ENCODE results near the gene FOXS1. TPM values are rescaled to one million over a fixed set of nuclear protein-coding genes. Genes with fewer than 3 reads are reported as not detected.
A peak's percentile ranks its signal among the peaks of the same experiment; 100 is the strongest.

The FOXS1 gene
- total RNA-seq, 1 donor: 0.36 TPM

DNA sequence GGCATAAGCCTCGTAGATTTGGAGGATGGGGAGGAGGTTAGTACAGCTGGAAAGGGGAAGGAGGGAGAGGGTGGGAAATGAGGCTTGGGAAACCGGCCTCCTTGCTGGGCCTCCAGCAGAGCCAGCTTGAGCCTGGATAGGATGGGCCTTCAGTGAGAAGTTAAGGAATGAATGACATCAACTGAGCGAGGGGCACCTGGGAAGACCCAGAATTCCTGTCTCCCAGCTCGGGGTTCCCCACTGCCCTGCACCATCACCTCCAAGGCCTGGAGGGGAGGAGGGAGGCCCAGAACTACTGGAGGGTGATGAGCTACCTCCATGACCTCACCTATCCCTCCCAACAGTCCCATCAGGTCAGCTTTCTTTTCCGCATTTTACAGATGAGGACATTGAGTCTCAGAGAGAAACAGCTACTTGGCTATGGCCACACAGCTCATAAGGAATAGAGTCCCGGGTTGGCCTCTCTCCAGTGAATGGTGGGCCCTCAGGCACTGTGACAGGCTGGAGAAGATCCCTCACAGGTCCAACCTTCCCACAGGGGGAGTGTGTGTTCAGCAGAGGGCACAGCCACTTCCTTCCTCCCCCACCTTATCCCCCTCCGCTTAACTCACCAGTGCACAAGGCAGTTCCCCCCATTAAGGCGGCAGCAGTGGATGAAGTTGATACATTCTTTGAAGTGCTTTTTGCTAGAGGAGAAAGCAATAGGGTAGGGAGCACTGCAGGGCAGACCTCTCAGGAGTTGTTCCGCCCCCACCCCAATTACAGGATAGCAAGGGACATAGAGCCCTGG is 18.1 kb upstream of the FOXS1 start:
- no peak for TF ChIP-seq CTCF (IDR thresholded peaks at IDR 0.05; ENCODE audit: extremely low read depth, low read depth, low read length)
- no peak overlapping the region for H3K4me3 ChIP-seq (ENCODE audit: insufficient read depth, low read length)
- no peaks in the 10 kb centered on the region for H3K79me2 ChIP-seq (ENCODE audit: insufficient read depth, low read length)
- no peak overlapping the region for H3K27ac ChIP-seq (ENCODE audit: low read depth, low read length)
- no peaks in the 10 kb centered on the region for H3K36me3 ChIP-seq (ENCODE audit: insufficient read depth, low read length)
- no peak overlapping the region for H3K4me2 ChIP-seq (ENCODE audit: insufficient read depth, low read length)
- peaks cover 3% of the 10 kb centered on the region for H3K4me1 ChIP-seq (ENCODE audit: insufficient read depth, low read length)
- H4K20me1 ChIP-seq (ENCODE audit: insufficient read depth, low read length): no peaks in the 10 kb centered on the region
- DNase-seq (ENCODE audit: insufficient read length, low spot score, missing footprints): no peak
- no peak overlapping the region for H2AFZ ChIP-seq (ENCODE audit: low read length)
- peaks cover 37% of the 10 kb centered on the region for H3K27me3 ChIP-seq (ENCODE audit: insufficient read depth, low read length)
- no peaks in the 10 kb centered on the region for H3K9me3 ChIP-seq (ENCODE audit: low read depth, low read length)

DNA sequence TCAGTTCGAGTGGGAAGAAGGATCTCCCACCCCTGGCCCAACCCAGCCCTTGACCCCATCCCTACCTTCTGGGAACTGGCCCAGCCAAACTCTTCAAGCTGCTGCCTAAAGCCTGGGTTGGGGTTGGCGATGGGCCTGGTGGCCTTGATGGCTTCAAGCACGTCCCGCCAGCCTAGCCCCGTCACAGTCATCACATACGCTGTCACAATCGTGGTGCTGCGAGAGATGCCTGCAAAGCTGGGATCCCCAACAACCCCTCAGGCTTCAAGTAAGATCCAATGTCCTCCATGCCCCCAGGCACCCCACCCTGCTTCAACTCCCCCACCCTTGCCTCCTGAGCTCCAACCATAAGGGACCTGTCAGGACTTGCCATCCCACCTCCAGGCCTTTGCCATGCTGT is 17.1 kb upstream of the FOXS1 start:
- Histone ChIP-seq H3K4me3 (ENCODE audit: insufficient read depth, low read length) (no peak overlapping the region), H3K9me3 (ENCODE audit: low read depth, low read length) (no peaks in the 10 kb centered on the region), H4K20me1 (ENCODE audit: insufficient read depth, low read length) (no peaks in the 10 kb centered on the region), H3K79me2 (ENCODE audit: insufficient read depth, low read length) (no peaks in the 10 kb centered on the region), H3K27me3 (ENCODE audit: insufficient read depth, low read length) (peaks cover 46% of the 10 kb centered on the region), H3K27ac (ENCODE audit: low read depth, low read length) (no peak overlapping the region), H2AFZ (ENCODE audit: low read length) (no peak overlapping the region), H3K36me3 (ENCODE audit: insufficient read depth, low read length) (no peaks in the 10 kb centered on the region), H3K4me1 (ENCODE audit: insufficient read depth, low read length) (no peaks in the 10 kb centered on the region), H3K4me2 (ENCODE audit: insufficient read depth, low read length) (no peak overlapping the region)
- no peak for DNase-seq (ENCODE audit: insufficient read length, low spot score, missing footprints)
- no peak for TF ChIP-seq CTCF (IDR thresholded peaks at IDR 0.05; ENCODE audit: extremely low read depth, low read depth, low read length)

DNA sequence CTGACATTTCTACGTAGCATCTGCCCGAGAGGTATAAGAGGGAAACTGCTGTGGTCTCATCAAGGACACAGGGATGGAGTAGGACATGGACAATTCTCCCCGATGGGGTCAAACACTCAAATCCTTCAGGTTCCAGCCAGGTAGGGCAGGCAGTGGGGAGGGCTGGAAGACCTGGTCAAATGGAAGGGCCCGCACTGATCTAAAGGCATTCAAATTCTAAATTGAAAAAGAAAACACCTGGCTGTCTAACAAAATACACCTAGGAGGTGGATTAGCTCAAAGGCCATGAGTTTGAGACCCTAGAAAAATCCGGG is 16.7 kb upstream of the FOXS1 start:
- H3K27me3 ChIP-seq (ENCODE audit: insufficient read depth, low read length): peaks cover 50% of the 10 kb centered on the region
- no peaks in the 10 kb centered on the region for H3K36me3 ChIP-seq (ENCODE audit: insufficient read depth, low read length)
- TF ChIP-seq CTCF (IDR thresholded peaks at IDR 0.05; ENCODE audit: extremely low read depth, low read depth, low read length): no peak
- H3K4me3 ChIP-seq (ENCODE audit: insufficient read depth, low read length): no peak overlapping the region
- no peak for DNase-seq (ENCODE audit: insufficient read length, low spot score, missing footprints)
- no peaks in the 10 kb centered on the region for H4K20me1 ChIP-seq (ENCODE audit: insufficient read depth, low read length)
- no peak overlapping the region for H3K4me2 ChIP-seq (ENCODE audit: insufficient read depth, low read length)
- H3K27ac ChIP-seq (ENCODE audit: low read depth, low read length): no peak overlapping the region
- H3K4me1 ChIP-seq (ENCODE audit: insufficient read depth, low read length): no peaks in the 10 kb centered on the region
- H3K9me3 ChIP-seq (ENCODE audit: low read depth, low read length): no peaks in the 10 kb centered on the region
- H2AFZ ChIP-seq (ENCODE audit: low read length): no peak overlapping the region
- H3K79me2 ChIP-seq (ENCODE audit: insufficient read depth, low read length): no peaks in the 10 kb centered on the region

- no peaks in the 10 kb centered on the region for H4K20me1 ChIP-seq (ENCODE audit: insufficient read depth, low read length)
- no peaks in the 10 kb centered on the region for H3K36me3 ChIP-seq (ENCODE audit: insufficient read depth, low read length)
- H3K9me3 ChIP-seq (ENCODE audit: low read depth, low read length): no peaks in the 10 kb centered on the region
- peaks cover 56% of the 10 kb centered on the region for H3K27me3 ChIP-seq (ENCODE audit: insufficient read depth, low read length)
- peak overlapping the region; percentile 62 for H3K4me3 ChIP-seq (ENCODE audit: insufficient read depth, low read length)
- no peak for TF ChIP-seq CTCF (IDR thresholded peaks at IDR 0.05; ENCODE audit: extremely low read depth, low read depth, low read length)
- peak overlapping the region; percentile 59 for H2AFZ ChIP-seq (ENCODE audit: low read length)
- peak overlapping the region; percentile 72 for H3K4me2 ChIP-seq (ENCODE audit: insufficient read depth, low read length)
- H3K4me1 ChIP-seq (ENCODE audit: insufficient read depth, low read length): no peaks in the 10 kb centered on the region
- H3K27ac ChIP-seq (ENCODE audit: low read depth, low read length): no peak overlapping the region
- H3K79me2 ChIP-seq (ENCODE audit: insufficient read depth, low read length): no peaks in the 10 kb centered on the region
- DNase-seq (ENCODE audit: insufficient read length, low spot score, missing footprints): peak; percentile 98
Measured at GRCh38 chr20:31861385-31862156, 16.2 kb upstream of the FOXS1 start.
